Measurements from ENCODE around the gene SUFU.

SUFU gene

GRCh38 chr10:102620138-102620590 lies 116.4 kb downstream of the SUFU start:
- DNase-seq (ENCODE audit: low spot score): no peak

GRCh38 chr10:102620591-102621442 lies 117.0 kb downstream of the SUFU start:
- DNase-seq (ENCODE audit: low spot score): no peak

DNA sequence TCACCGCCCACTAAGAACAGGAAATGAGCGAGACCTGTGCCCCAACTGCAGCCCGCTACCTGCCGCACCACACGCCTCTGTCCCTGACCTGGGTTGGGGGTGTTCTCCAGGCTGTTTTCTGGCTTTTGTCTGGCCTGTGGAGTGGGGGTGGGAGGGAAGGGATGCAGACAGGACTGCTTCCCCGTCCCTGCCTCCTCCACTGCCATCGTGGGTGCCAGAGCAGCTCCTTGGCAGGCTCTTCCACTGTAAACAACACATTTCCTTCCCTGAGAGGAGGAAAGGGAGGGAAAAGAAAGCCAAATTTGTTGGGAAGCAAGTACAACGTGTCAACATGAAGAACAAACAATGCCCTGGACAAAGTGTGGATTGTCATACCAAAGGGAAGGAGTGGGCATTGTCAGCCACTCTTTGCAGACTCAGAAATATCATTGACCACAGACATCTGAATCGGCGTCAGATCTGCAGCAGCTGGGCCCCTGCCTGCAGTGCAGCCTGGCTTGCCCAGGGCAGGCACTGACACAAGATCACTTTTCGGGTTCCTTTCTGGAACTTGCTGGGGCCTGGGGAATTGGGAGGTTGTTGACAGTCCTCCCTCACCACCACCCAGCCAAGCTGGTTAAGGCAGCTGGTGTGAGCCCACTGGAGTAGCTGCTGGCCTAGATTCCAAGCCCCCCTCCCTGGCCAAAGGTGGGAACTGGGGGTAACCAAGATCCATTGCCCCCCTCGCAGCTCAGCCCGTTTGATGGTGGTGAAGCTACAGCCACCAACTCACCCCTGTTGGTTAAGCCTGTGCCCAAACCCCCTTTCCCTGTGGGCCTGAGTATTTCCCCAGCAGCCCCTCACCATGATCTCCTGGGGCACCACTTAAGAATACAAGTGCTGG lies 117.9 kb downstream of the SUFU start:
- no peak for DNase-seq (ENCODE audit: low spot score)

GRCh38 chr10:102624094-102624493 lies 120.3 kb downstream of the SUFU start:
- no peak for DNase-seq (ENCODE audit: low spot score)

DNA sequence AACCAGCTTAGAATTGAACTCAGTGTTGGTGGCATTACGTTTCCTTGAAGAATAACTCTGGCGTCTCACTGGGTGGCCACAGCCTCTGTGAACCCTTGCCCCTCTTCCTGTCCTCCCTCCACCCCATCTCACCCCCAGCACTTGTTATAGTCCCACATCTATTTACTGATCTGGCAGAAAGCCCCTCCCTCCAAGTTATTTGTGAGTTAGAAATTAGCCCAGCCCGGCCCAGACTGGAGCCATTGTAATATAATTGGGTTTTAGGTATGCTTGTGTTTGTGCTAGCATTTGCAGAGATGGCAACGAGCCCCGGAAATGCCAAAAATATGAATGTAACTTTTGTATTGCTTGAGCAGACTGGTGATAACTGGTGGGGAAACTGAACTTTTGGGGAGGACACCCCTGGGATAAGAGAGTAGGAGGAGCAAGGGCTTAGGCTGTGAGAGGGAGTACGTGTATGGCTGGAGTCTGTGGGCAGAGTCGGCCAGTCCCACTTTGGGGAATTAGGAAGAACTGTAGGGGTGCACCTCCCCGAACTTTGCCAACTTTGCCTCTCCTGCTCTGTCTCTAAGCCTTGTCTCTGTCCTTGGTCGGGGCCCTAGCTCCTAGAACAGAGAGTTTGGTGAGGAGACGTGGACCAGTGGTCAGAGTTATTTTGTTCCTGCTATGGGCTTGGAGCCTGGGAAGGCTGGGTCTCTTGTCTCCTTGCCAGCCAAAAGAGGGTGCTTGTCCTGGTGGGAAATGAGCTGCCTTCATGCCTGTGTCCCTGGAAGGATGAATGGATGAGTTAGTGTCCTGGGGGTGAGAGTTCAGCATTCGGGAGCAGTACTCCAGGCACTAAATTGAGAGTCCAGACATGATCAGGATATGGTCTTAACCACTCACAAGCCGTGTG lies 121.2 kb downstream of the SUFU start:
- no peak for DNase-seq (ENCODE audit: low spot score)

- DNase-seq (ENCODE audit: low spot score): no peak
Measured at GRCh38 chr10:102626026-102626685, 122.4 kb downstream of the SUFU start.

DNA sequence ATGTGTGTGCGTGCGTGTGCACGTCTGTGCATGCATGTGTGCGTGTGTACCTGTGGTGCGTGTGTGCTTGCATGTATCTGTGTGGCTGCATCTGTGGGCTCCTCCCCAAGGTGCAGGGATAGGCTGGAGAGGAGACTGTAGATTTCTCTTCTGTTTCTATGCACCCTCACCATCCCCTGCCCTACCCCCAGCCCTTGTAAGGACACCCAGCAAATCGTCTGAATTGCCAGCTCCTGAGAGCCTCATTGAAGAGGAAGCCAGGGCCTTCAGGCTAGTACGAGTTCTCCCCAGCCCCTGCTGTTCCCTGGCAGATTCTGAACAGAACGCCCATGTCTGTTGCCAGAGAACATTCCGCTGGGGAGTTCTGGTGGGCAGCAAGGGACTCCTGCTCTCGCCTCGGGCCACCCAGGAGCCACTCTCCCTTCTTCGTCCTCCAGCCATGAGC lies 123.5 kb downstream of the SUFU start:
- DNase-seq (ENCODE audit: low spot score): peak; percentile 53

DNA sequence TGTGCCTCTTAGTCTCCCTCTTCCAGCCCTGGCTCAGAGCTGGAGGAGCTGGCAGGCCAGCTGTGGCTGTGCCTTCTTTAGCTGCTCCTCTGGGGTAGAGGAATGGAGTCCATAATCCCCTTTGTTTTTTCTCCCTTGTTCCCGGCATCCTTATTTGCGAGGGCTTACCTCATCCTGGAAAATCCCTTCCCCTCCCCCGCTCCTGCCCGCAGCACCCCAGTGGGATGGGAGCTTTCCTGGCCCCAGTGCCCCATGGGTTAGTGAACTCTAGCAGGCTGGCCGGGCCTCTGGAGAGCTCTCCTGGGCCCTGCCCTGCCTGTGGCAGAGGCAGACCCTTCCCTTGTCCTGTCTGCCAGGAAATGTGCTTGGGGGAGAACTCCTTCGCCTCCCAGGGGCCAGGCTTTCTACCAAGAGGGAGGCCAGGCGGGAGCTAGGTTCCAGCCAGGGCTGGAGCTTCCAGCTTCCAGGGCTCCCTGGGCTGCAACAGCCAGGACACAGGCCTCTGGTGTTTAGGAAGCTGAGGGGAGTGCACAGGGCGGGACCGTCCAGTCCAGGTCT lies 124.0 kb downstream of the SUFU start:
- DNase-seq (ENCODE audit: low spot score): peak; percentile 52

DNA sequence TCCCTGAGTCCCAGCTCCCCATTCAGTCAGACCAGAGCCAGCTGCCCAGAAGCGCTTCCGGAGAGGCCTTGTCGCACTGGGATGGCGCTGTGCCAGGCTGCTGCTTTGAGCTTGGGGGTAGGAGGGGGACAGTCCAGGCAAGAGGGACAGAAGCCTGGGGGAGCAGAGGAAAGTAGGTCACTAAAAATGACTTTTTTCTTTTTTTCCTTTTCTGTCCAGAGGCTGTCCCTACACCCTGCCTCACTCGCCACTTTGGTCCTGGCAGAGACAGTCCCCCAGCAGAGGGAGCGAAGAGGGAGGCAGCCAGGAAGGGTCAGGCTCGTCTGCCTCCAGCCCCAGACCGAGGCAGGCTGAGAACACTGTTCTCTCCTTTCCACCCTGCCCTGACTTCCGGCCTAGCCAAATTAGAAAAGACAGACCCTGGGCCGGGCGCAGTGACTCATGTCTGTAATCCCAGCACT lies 124.7 kb downstream of the SUFU start:
- peak; percentile 88 for DNase-seq (ENCODE audit: low spot score)

GRCh38 chr10:102629661-102630614 lies 126.2 kb downstream of the SUFU start:
- DNase-seq (ENCODE audit: low spot score): no peak

DNA sequence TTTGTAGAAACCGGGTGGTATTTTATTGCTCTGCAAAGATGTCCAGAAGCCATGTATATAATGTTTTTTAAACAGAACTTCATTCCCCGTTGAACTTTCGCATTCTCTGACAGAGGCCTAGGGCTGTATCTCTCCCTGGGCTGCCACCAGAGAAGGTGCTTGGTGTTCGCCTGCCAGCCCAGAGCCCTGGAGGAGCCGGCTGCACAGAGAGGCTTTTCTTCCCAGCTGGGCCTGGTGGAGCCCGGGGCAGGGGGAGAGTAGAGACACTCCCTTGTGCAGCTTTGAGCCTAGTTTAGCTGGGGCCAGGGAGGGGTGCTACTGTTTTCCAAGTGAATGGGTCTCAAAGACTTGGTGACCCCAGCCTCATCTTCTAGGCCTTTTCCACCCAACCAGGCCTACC lies 126.9 kb downstream of the SUFU start:
- no peak for DNase-seq (ENCODE audit: low spot score)

GRCh38 chr10:102631525-102632393 lies 128.0 kb downstream of the SUFU start:
- DNase-seq (ENCODE audit: low spot score): no peak

DNA sequence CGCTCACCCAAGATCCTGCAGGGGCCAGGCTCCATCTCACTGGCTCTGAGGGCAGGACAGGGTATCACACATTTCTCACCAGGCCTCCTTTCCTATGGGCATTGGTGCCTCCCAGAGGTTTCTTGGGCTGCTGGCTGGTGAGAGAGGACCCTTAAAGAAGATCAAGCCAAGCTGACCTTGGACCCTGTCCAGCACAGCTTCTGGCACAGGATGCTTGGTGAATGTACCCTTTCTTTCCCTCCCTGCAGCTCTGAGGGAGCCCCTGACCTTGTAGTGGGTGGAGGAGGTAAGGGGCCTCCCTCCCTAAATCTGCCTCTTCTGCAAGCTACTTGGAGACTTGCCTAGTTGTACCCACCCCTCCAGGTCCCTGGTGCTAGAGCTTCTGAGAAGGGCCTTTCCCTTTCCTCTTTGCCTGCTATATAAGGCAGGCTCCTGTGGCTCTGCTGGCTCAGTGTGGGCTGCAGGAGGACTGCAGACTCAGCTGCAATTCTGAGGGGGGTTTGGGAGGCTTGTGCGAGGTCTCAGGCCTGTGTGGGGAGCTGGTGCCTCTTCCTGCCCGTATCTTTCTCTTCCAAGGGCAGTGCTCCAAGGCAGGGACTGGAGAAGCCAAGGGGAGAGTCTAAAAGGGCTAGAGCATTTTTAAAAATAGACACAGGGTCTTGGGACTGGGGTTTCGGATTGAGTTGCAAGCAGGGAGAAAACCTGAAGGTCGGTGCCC lies 128.8 kb downstream of the SUFU start:
- no peak for DNase-seq (ENCODE audit: low spot score)

- DNase-seq (ENCODE audit: low spot score): no peak
Measured at GRCh38 chr10:102633287-102633686, 129.5 kb downstream of the SUFU start.

DNA sequence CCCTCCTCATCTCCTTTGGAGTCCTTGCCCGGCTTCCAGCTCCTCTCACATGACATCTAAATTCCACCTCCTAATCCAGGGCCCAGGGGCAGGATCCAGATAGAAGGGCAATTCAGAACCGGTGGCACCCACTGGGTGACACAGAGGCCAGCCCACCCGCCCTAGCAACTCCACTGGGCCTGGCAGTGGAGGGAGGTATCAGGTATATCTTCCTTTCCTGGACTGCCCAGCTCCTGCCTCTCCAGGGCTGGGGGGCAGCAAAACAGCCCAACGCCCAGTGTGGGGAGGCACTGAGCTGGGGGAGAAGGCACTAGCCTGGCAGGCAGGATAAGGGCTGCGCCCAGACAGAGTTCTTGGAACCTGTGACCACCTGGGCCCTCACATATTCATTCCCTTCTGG lies 130.1 kb downstream of the SUFU start:
- DNase-seq (ENCODE audit: low spot score): no peak

GRCh38 chr10:102634686-102635085 lies 130.9 kb downstream of the SUFU start:
- no peak for DNase-seq (ENCODE audit: low spot score)

GRCh38 chr10:102635377-102635776 lies 131.6 kb downstream of the SUFU start:
- DNase-seq (ENCODE audit: low spot score): no peak

- DNase-seq (ENCODE audit: low spot score): no peak
Measured at GRCh38 chr10:102639537-102639936, 135.8 kb downstream of the SUFU start.

All from putamen (tissue), 1 donor.